CD4-positive, CD25-positive, alpha-beta regulatory T cell (primary cell): Measurements from ENCODE around the gene C3orf70. TPM values are rescaled to one million over a fixed set of nuclear protein-coding genes. Genes with fewer than 3 reads are reported as not detected.
A peak's percentile ranks its signal among the peaks of the same experiment; 100 is the strongest.

ENCODE experiments used
- ATAC-seq, 2 donors: fragments of 150-1000 bp; cut with Tn5 transposase; one replicate each; pipeline ENCODE4 v1.10.0; 2021; ENCODE audit warnings: low read depth in 2 of 2, moderate number of reproducible peaks in 2 of 2, moderate library complexity in 1 of 2
- DNase-seq, 3 donors: peaks; one replicate each; pipeline versions ENCODE4 v3.0.0 to v3.0.0-alpha.2; 2012 to 2022; ENCODE audit warnings: mixed read lengths in 1 of 3
- H3K27ac ChIP-seq: one replicate; pipeline ENCODE4 v1.7.0; 2013; ENCODE audit warnings: mild to moderate bottlenecking, low read length; ENCODE audit not compliant: insufficient read depth, poor library complexity, severe bottlenecking
- H3K27me3 ChIP-seq: one replicate; pipeline ENCODE4 v1.7.0; 2013; ENCODE audit warnings: low read length; ENCODE audit not compliant: control insufficient read depth, insufficient read depth
- H3K36me3 ChIP-seq: one replicate; pipeline ENCODE4 v1.7.0; 2013; ENCODE audit warnings: mild to moderate bottlenecking, low read length, moderate library complexity; ENCODE audit not compliant: control insufficient read depth, insufficient read depth
- H3K4me1 ChIP-seq: 2 replicates; pipeline ENCODE4 v1.7.0; 2013; ENCODE audit warnings: mild to moderate bottlenecking, low read length; ENCODE audit not compliant: insufficient read depth, control insufficient read depth, poor library complexity, severe bottlenecking
- H3K4me3 ChIP-seq: one replicate; pipeline ENCODE4 v1.7.0; 2013; ENCODE audit warnings: low read depth, mild to moderate bottlenecking, low read length, moderate library complexity
- H3K9me3 ChIP-seq, 2 experiments: 1 replicate in 1 of 2; 2 replicates in 1 of 2; pipeline ENCODE4 v1.7.0; 2013; ENCODE audit warnings: low read length in 2 of 2, mild to moderate bottlenecking in 1 of 2, moderate library complexity in 1 of 2; ENCODE audit not compliant: control insufficient read depth in 2 of 2
- H3K27ac Mint-ChIP-seq, 3 donors: one replicate each; pipeline ENCODE4 v1.8.0; 2020 to 2022; ENCODE audit warnings: mild to moderate bottlenecking in 3 of 3, mixed read lengths in 3 of 3, moderate library complexity in 2 of 3
- H3K27me3 Mint-ChIP-seq: one replicate; pipeline ENCODE4 v1.8.0; 2022; ENCODE audit warnings: mild to moderate bottlenecking, mixed read lengths
- H3K36me3 Mint-ChIP-seq: one replicate; pipeline ENCODE4 v1.8.0; 2020; ENCODE audit warnings: mixed read lengths
- H3K4me1 Mint-ChIP-seq, 4 donors: one replicate each; pipeline ENCODE4 v1.8.0; 2020 to 2022; ENCODE audit warnings: mixed read lengths in 4 of 4, mild to moderate bottlenecking in 1 of 4
- H3K4me3 Mint-ChIP-seq, 4 donors: one replicate each; pipeline ENCODE4 v1.8.0; 2020 to 2022; ENCODE audit warnings: mild to moderate bottlenecking in 4 of 4, mixed read lengths in 4 of 4, moderate library complexity in 3 of 4
- H3K9me3 Mint-ChIP-seq, 7 donors: one replicate each; pipeline ENCODE4 v1.8.0; 2020 to 2022; ENCODE audit warnings: mixed read lengths in 7 of 7, mild to moderate bottlenecking in 3 of 7, moderate library complexity in 2 of 7
- polyA plus RNA-seq, 4 donors: library from polyadenylated mRNA; unstranded; fragments of 300-500 nt; fragmentation: Illumina TruSeq; gene quantifications; one replicate each; pipeline ENCODE4 v1.2.3, GENCODE V29; 2021
- total RNA-seq: library from RNA; stranded (reverse); gene quantifications from one replicate; pipeline ENCODE4 v1.2.3, GENCODE V29; 2022

Gene C3orf70
- total and polyA plus RNA-seq, 5 donors from 2014 or later, result not detected

- no peak overlapping the region for H3K27ac Mint-ChIP-seq
- H3K27me3 Mint-ChIP-seq, result peaks cover 4% of the 10 kb centered on the region
- Histone ChIP-seq H3K36me3 (no peaks in the 10 kb centered on the region), H3K4me3 (no peak overlapping the region), H3K4me1 (no peaks in the 10 kb centered on the region), H3K27ac (no peak overlapping the region), H3K27me3 (no peaks in the 10 kb centered on the region), H3K9me3 (peaks cover 11 to 20% of the 10 kb centered on the region in 2 experiments)
- H3K4me1 Mint-ChIP-seq, result no peaks in the 10 kb centered on the region
- peaks cover 9 to 50% (median 17%) of the 10 kb centered on the region in 7 donors for H3K9me3 Mint-ChIP-seq
- no peak overlapping the region for H3K4me3 Mint-ChIP-seq
- no peak for DNase-seq
- peaks cover 11% of the 10 kb centered on the region for H3K36me3 Mint-ChIP-seq
- no peak for ATAC-seq
Measured at GRCh38 chr3:185059766-185060165, 93.1 kb downstream of the C3orf70 start.

GRCh38 chr3:185058796-185059195 lies 94.1 kb downstream of the C3orf70 start:
- ATAC-seq (no peak), DNase-seq (no peak)
- no peaks in the 10 kb centered on the region for H3K27me3 ChIP-seq
- Mint-ChIP-seq H3K9me3 (peaks cover 9 to 58% (median 17%) of the 10 kb centered on the region in 7 donors), H3K27me3 (peaks cover 4% of the 10 kb centered on the region), H3K27ac (no peak overlapping the region), H3K36me3 (peaks cover 21% of the 10 kb centered on the region), H3K4me1 (no peaks in the 10 kb centered on the region), H3K4me3 (no peak overlapping the region)
- no peak overlapping the region for H3K4me3 ChIP-seq
- H3K27ac ChIP-seq, result no peak overlapping the region
- peaks cover 5% of the 10 kb centered on the region for H3K36me3 ChIP-seq
- H3K4me1 ChIP-seq, result no peaks in the 10 kb centered on the region
- H3K9me3 ChIP-seq, result peaks cover 11 to 20% of the 10 kb centered on the region in 2 experiments

- no peaks in the 10 kb centered on the region for H3K27me3 ChIP-seq
- H3K36me3 ChIP-seq, result peaks cover 12% of the 10 kb centered on the region
- no peak overlapping the region for H3K4me3 ChIP-seq
- H3K4me1 ChIP-seq, result no peaks in the 10 kb centered on the region
- peaks cover 11 to 20% of the 10 kb centered on the region in 2 experiments for H3K9me3 ChIP-seq
- peaks cover 9 to 64% (median 18%) of the 10 kb centered on the region in 7 donors for H3K9me3 Mint-ChIP-seq
- H3K27me3 Mint-ChIP-seq, result peaks cover 4% of the 10 kb centered on the region
- peaks cover 29% of the 10 kb centered on the region for H3K36me3 Mint-ChIP-seq
- H3K27ac ChIP-seq, result no peak overlapping the region
- no peak for DNase-seq
- no peaks in the 10 kb centered on the region for H3K4me1 Mint-ChIP-seq
- H3K4me3 Mint-ChIP-seq, result no peak overlapping the region
- peak overlapping the region in 1 of 3 donors; percentile 23 for H3K27ac Mint-ChIP-seq
- ATAC-seq, result no peak
Measured at GRCh38 chr3:185057829-185058228, 95.0 kb downstream of the C3orf70 start.

GRCh38 chr3:185056908-185057307 lies 96.0 kb downstream of the C3orf70 start:
- Mint-ChIP-seq H3K9me3 (peaks cover 9 to 71% (median 18%) of the 10 kb centered on the region in 7 donors), H3K4me3 (no peak overlapping the region), H3K27ac (no peak overlapping the region), H3K36me3 (peaks cover 39% of the 10 kb centered on the region), H3K27me3 (peaks cover 4% of the 10 kb centered on the region), H3K4me1 (no peaks in the 10 kb centered on the region)
- DNase-seq (no peak), ATAC-seq (no peak)
- no peak overlapping the region for H3K27ac ChIP-seq
- no peaks in the 10 kb centered on the region for H3K27me3 ChIP-seq
- peaks cover 11 to 20% of the 10 kb centered on the region in 2 experiments for H3K9me3 ChIP-seq
- no peak overlapping the region for H3K4me3 ChIP-seq
- H3K36me3 ChIP-seq, result peaks cover 21% of the 10 kb centered on the region
- no peaks in the 10 kb centered on the region for H3K4me1 ChIP-seq

GRCh38 chr3:185052631-185053030 lies 100.2 kb downstream of the C3orf70 start:
- Histone ChIP-seq H3K4me3 (no peak overlapping the region), H3K9me3 (peaks cover 9 to 14% of the 10 kb centered on the region in 2 experiments), H3K27ac (no peak overlapping the region), H3K27me3 (no peaks in the 10 kb centered on the region), H3K4me1 (no peaks in the 10 kb centered on the region), H3K36me3 (peaks cover 61% of the 10 kb centered on the region)
- H3K27me3 Mint-ChIP-seq, result peaks cover 4% of the 10 kb centered on the region
- no peak overlapping the region for H3K27ac Mint-ChIP-seq
- no peak for DNase-seq
- H3K4me3 Mint-ChIP-seq, result no peak overlapping the region
- peaks cover 2 to 42% (median 11%) of the 10 kb centered on the region in 7 donors for H3K9me3 Mint-ChIP-seq
- peaks cover 80% of the 10 kb centered on the region for H3K36me3 Mint-ChIP-seq
- H3K4me1 Mint-ChIP-seq, result peaks cover 0 to 2% (median 0%) of the 10 kb centered on the region in 4 donors
- no peak for ATAC-seq

GRCh38 chr3:185051801-185052200 lies 101.1 kb downstream of the C3orf70 start:
- no peak overlapping the region for H3K27ac ChIP-seq
- Mint-ChIP-seq H3K4me3 (no peak overlapping the region), H3K36me3 (peaks cover 88% of the 10 kb centered on the region), H3K4me1 (peaks cover 0 to 2% (median 0%) of the 10 kb centered on the region in 4 donors), H3K27me3 (no peaks in the 10 kb centered on the region), H3K27ac (peak overlapping the region in 1 of 3 donors; percentile 15), H3K9me3 (peaks cover under 1 to 34% (median 11%) of the 10 kb centered on the region in 7 donors)
- H3K4me1 ChIP-seq, result no peaks in the 10 kb centered on the region
- H3K36me3 ChIP-seq, result peaks cover 62% of the 10 kb centered on the region
- no peak for DNase-seq
- H3K9me3 ChIP-seq, result peaks cover 7 to 8% of the 10 kb centered on the region in 2 experiments
- H3K4me3 ChIP-seq, result no peak overlapping the region
- no peak for ATAC-seq
- no peaks in the 10 kb centered on the region for H3K27me3 ChIP-seq

- H3K27ac Mint-ChIP-seq, result no peak overlapping the region
- H3K36me3 Mint-ChIP-seq, result peaks cover 94% of the 10 kb centered on the region
- Histone ChIP-seq H3K4me3 (no peak overlapping the region), H3K4me1 (no peaks in the 10 kb centered on the region), H3K36me3 (peaks cover 62% of the 10 kb centered on the region), H3K27me3 (no peaks in the 10 kb centered on the region), H3K27ac (no peak overlapping the region), H3K9me3 (no peaks in the 10 kb centered on the region)
- H3K4me1 Mint-ChIP-seq, result peaks cover 0 to 5% (median 1%) of the 10 kb centered on the region in 4 donors
- H3K9me3 Mint-ChIP-seq, result peaks cover 0 to 20% (median 3%) of the 10 kb centered on the region in 7 donors
- no peak for DNase-seq
- no peaks in the 10 kb centered on the region for H3K27me3 Mint-ChIP-seq
- no peak for ATAC-seq
- no peak overlapping the region for H3K4me3 Mint-ChIP-seq
Measured at GRCh38 chr3:185049710-185050109, 103.2 kb downstream of the C3orf70 start.

- Mint-ChIP-seq H3K4me3 (no peak overlapping the region), H3K4me1 (peaks cover 0 to 5% (median 2%) of the 10 kb centered on the region in 4 donors), H3K27ac (peak overlapping the region in 1 of 3 donors; percentile 35), H3K9me3 (peaks cover 0 to 3% (median 0%) of the 10 kb centered on the region in 7 donors), H3K27me3 (no peaks in the 10 kb centered on the region), H3K36me3 (peaks cover 88% of the 10 kb centered on the region)
- Histone ChIP-seq H3K27me3 (no peaks in the 10 kb centered on the region), H3K27ac (no peak overlapping the region), H3K36me3 (peaks cover 42% of the 10 kb centered on the region), H3K4me3 (no peak overlapping the region), H3K4me1 (no peaks in the 10 kb centered on the region), H3K9me3 (no peaks in the 10 kb centered on the region)
- ATAC-seq (no peak), DNase-seq (no peak)
Measured at GRCh38 chr3:185046603-185047002, 106.3 kb downstream of the C3orf70 start.
